Caco-2 (cell line): ENCODE results near the gene ZNF311. TPM values are rescaled to one million over a fixed set of nuclear protein-coding genes. Genes with fewer than 3 reads are reported as not detected.

Source experiments
- BruUV-seq: library from RNA; stranded (reverse); fragments of 400-500 nt; replicated peaks from 2 replicates; lab custom pipeline; 2021; lab: Mats Ljungman, UMichigan
- CTCF ChIA-PET: fragments of 300-600 bp; sonication (Branson Sonifier 250); formaldehyde crosslinking; loops from one replicate; lab custom pipeline; 2022; ENCODE audit warnings: antibody characterized with exemption; lab: Charles Lee
- POLR2A ChIA-PET: fragments of 300-600 bp; sonication (Branson Sonifier 250); formaldehyde crosslinking; loops from one replicate; lab custom pipeline; 2022; ENCODE audit warnings: antibody characterized with exemption; lab: Charles Lee
- DNase-seq, 2 experiments: peaks; one replicate each; pipeline versions ENCODE4 v3.0.0 to v3.0.0-alpha.2; 2020 to 2022
- H3K27me3 ChIP-seq: replicated peaks from 2 replicates; pipeline ENCODE4 v1.6.0; 2011; ENCODE audit warnings: low read length; ENCODE audit not compliant: control insufficient read depth, insufficient read depth
- H3K36me3 ChIP-seq: 2 replicates; pipeline ENCODE4 v1.5.1; 2011; ENCODE audit warnings: low read length; ENCODE audit not compliant: control insufficient read depth, insufficient read depth
- H3K4me1 ChIP-seq: fragments of 250-450 bp; sonication (Bioruptor Pico); 2 replicates; pipeline ENCODE4 v1.5.1; 2020; ENCODE audit warnings: mild to moderate bottlenecking
- H3K4me3 ChIP-seq: 2 replicates; pipeline ENCODE4 v1.5.1; 2011; ENCODE audit warnings: low read depth, mild to moderate bottlenecking, control low read depth, low read length
- H3K9me3 ChIP-seq: fragments of 250-450 bp; sonication (Bioruptor Pico); 2 replicates; pipeline ENCODE4 v1.5.1; 2020; ENCODE audit warnings: mild to moderate bottlenecking, moderate library complexity
- H3K27ac Mint-ChIP-seq: one replicate; pipeline ENCODE4 v1.8.0; 2022; ENCODE audit warnings: mixed read lengths; ENCODE audit not compliant: unreplicated experiment
- H3K27me3 Mint-ChIP-seq: one replicate; pipeline ENCODE4 v1.8.0; 2022; ENCODE audit warnings: mixed read lengths; ENCODE audit not compliant: insufficient read depth, unreplicated experiment
- H3K36me3 Mint-ChIP-seq: one replicate; pipeline ENCODE4 v1.8.0; 2022; ENCODE audit warnings: mild to moderate bottlenecking, mixed read lengths; ENCODE audit not compliant: insufficient read depth, unreplicated experiment
- H3K4me1 Mint-ChIP-seq: one replicate; pipeline ENCODE4 v1.8.0; 2022; ENCODE audit warnings: low read depth, mixed read lengths; ENCODE audit not compliant: unreplicated experiment
- H3K4me3 Mint-ChIP-seq: one replicate; pipeline ENCODE4 v1.8.0; 2022; ENCODE audit warnings: mild to moderate bottlenecking, moderate library complexity, mixed read lengths; ENCODE audit not compliant: unreplicated experiment
- H3K9me3 Mint-ChIP-seq: one replicate; pipeline ENCODE4 v1.8.0; 2022; ENCODE audit warnings: mixed read lengths; ENCODE audit not compliant: unreplicated experiment
- intact Hi-C: fragments of 100-400 bp; cut with micrococcal nuclease; formaldehyde crosslinking; loops from one replicate; pipeline ENCODE4 v1.10.0; 2022; ENCODE audit not compliant: unreplicated experiment
- total RNA-seq: library from RNA; stranded (reverse); gene quantifications from 2 replicates; pipeline ENCODE4 v1.2.3, GENCODE V29; 2022
- TF ChIP-seq, protein P1 (sequence below), 2 experiments: fragments of 200-600 bp in 1 of 2; IDR thresholded peaks; 1 replicate in 1 of 2; 2 replicates in 1 of 2; pipeline versions ENCODE4 v1.5.1 to v1.8.0; 2011 to 2022; ENCODE audit warnings: antibody characterized with exemption in 1 of 2, control low read depth in 1 of 2, inconsistent platforms in 1 of 2, low read depth in 1 of 2, low read length in 1 of 2, mild to moderate bottlenecking in 1 of 2, moderate library complexity in 1 of 2; ENCODE audit not compliant: insufficient read depth in 1 of 2, severe bottlenecking in 1 of 2, unreplicated experiment in 1 of 2

Gene ZNF311
- total RNA-seq, 1 experiment from 2014 or later: 2.9 TPM

DNA sequence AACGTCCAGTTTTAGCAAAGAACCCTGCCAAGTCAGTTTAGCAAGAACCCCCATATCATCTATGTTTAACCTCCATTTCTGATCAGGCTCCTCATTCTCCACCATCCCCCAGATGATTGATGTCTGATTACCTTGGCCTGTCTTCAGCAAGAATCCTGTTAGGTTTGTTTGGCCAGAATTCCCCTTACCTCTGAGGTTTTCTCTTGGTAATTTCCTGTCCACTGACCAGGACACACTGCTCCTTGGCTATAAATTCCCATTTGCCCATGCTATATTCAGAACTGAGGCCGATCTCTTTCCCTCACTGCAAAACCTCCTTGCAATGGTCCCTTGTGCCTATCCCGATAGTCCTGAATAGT, 27.0 kb downstream of the ZNF311 start:
- H3K27me3 ChIP-seq: no peaks in the 10 kb centered on the region
- H3K4me1 Mint-ChIP-seq: peaks cover 25% of the 10 kb centered on the region
- H3K27ac Mint-ChIP-seq: no peak overlapping the region
- POLR2A ChIA-PET: no interaction called here
- no peaks in the 10 kb centered on the region for H3K36me3 ChIP-seq
- TF ChIP-seq, protein P1, sequence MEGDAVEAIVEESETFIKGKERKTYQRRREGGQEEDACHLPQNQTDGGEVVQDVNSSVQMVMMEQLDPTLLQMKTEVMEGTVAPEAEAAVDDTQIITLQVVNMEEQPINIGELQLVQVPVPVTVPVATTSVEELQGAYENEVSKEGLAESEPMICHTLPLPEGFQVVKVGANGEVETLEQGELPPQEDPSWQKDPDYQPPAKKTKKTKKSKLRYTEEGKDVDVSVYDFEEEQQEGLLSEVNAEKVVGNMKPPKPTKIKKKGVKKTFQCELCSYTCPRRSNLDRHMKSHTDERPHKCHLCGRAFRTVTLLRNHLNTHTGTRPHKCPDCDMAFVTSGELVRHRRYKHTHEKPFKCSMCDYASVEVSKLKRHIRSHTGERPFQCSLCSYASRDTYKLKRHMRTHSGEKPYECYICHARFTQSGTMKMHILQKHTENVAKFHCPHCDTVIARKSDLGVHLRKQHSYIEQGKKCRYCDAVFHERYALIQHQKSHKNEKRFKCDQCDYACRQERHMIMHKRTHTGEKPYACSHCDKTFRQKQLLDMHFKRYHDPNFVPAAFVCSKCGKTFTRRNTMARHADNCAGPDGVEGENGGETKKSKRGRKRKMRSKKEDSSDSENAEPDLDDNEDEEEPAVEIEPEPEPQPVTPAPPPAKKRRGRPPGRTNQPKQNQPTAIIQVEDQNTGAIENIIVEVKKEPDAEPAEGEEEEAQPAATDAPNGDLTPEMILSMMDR (IDR thresholded peaks at IDR 0.05; ENCODE audit: insufficient read depth in 1 of 2, low read depth in 1 of 2, low read length in 1 of 2, severe bottlenecking in 1 of 2, unreplicated experiment in 1 of 2): no peak
- H3K4me3 ChIP-seq: no peak overlapping the region
- H3K36me3 Mint-ChIP-seq: peaks cover 25% of the 10 kb centered on the region
- H3K9me3 Mint-ChIP-seq: no peaks in the 10 kb centered on the region
- DNase-seq: no peak
- CTCF ChIA-PET: no interaction called here
- BruUV-seq: no TSS peak
- H3K4me3 Mint-ChIP-seq: no peak overlapping the region
- intact Hi-C loops: no loop called here
- peaks cover 4% of the 10 kb centered on the region for H3K27me3 Mint-ChIP-seq
- no peaks in the 10 kb centered on the region for H3K9me3 ChIP-seq
- peaks cover 8% of the 10 kb centered on the region; the same call in 1 of the 2 replicates for H3K4me1 ChIP-seq

DNA sequence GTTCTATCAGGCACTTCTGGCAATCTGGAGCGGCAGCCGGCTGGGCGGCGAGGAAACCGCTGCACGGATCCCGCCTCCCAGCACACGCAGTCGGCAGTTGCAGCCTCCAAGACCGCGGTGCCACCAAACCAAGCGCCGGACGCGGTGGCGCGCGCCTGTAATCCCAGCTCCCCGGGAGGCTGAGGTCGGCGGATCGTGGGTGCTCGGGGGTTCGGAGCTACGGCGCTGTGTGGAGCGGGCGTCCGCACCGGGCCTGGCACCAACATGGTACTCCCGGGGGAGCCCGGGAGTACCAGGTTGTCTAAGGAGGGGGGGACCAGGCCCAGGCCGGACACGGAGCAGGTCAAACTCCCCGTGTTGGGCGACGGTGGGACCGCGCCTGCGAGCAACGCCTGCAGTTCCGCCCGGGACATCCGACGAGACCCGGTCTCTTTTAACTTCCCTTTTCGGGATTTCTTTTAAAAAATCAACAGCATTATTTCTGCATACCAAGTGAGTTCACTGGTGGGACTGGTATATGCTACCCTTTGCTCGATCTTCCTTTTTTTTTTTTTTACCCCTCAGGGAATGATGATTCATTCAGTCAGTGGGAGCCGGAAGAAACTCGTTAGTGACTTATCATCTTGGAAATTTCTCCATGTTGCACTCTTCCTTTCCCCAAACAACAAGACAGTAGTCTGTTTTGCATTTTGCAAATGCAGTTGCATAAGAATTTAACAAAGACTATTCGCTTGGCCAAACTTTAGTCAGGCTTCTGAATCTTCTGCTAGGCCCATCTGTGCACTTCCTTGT, 27.6 kb downstream of the ZNF311 start:
- Mint-ChIP-seq H3K27ac (no peak overlapping the region), H3K4me3 (no peak overlapping the region)
- POLR2A ChIA-PET: no interaction called here

DNA sequence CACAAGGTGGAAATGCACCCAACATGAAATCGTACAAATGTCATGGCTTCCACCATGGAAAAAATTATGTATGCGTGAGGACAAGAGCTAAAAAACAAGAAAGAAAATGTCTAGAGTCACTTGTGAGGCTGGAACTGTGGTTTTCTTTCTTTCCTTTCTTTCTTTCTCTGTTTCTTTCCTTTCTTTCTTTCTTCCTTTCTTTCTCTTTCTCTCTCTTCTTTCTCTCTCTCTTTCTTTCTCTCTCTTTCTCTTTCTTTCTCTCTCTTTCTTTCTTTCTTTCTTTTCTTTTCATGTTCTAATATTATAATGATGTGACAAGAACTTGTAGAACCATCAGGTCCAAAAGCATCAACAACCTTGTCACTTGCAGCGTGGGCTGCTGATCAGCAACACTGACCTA, 28.4 kb downstream of the ZNF311 start:
- Histone ChIP-seq H3K4me3 (no peak overlapping the region), H3K4me1 (peaks cover 8% of the 10 kb centered on the region; the same call in 1 of the 2 replicates), H3K36me3 (no peaks in the 10 kb centered on the region), H3K9me3 (no peaks in the 10 kb centered on the region), H3K27me3 (no peaks in the 10 kb centered on the region)
- Mint-ChIP-seq H3K4me3 (no peak overlapping the region), H3K4me1 (peaks cover 20% of the 10 kb centered on the region), H3K27me3 (no peaks in the 10 kb centered on the region), H3K27ac (no peak overlapping the region), H3K36me3 (peaks cover 11% of the 10 kb centered on the region), H3K9me3 (no peaks in the 10 kb centered on the region)
- no TSS peak for BruUV-seq
- intact Hi-C loops: no loop called here
- POLR2A ChIA-PET: no interaction called here
- CTCF ChIA-PET: no interaction called here
- no peak for DNase-seq
- TF ChIP-seq, protein P1 (IDR thresholded peaks at IDR 0.05; ENCODE audit: insufficient read depth in 1 of 2, low read depth in 1 of 2, low read length in 1 of 2, severe bottlenecking in 1 of 2, unreplicated experiment in 1 of 2): no peak

More for the DNA sequence above, 27.6 kb downstream of the ZNF311 start:
- no peak for DNase-seq
- Histone ChIP-seq H3K36me3 (no peaks in the 10 kb centered on the region), H3K9me3 (no peaks in the 10 kb centered on the region), H3K4me3 (no peak overlapping the region), H3K27me3 (no peaks in the 10 kb centered on the region), H3K4me1 (peaks cover 8% of the 10 kb centered on the region; the same call in 1 of the 2 replicates)
- Mint-ChIP-seq H3K4me1 (peaks cover 25% of the 10 kb centered on the region), H3K36me3 (peaks cover 19% of the 10 kb centered on the region), H3K27me3 (peaks cover 4% of the 10 kb centered on the region), H3K9me3 (no peaks in the 10 kb centered on the region)
- intact Hi-C loops: no loop called here
- CTCF ChIA-PET: no interaction called here
- no TSS peak for BruUV-seq
- TF ChIP-seq, protein P1 (IDR thresholded peaks at IDR 0.05; ENCODE audit: insufficient read depth in 1 of 2, low read depth in 1 of 2, low read length in 1 of 2, severe bottlenecking in 1 of 2, unreplicated experiment in 1 of 2): no peak
